SK-N-SH treated with all-trans-retinoic acid at 6 μM for 48 hours (cell line): ENCODE data around the gene NKD2.

Experiments used
- ZNF565 ChIP-seq: fragments of 450-650 bp; formaldehyde crosslinking; conservative IDR thresholded peaks from 2 replicates; pipeline ENCODE4 v1.5.0; 2020; ENCODE audit warnings: low read depth, mild to moderate bottlenecking, moderate library complexity
- TF ChIP-seq, protein P1 (sequence below): fragments of 250-450 bp; sonication (Bioruptor Pico); IDR thresholded peaks from 2 replicates; pipeline ENCODE4 v1.5.0; 2020; ENCODE audit warnings: mild to moderate bottlenecking, moderate library complexity

DNA sequence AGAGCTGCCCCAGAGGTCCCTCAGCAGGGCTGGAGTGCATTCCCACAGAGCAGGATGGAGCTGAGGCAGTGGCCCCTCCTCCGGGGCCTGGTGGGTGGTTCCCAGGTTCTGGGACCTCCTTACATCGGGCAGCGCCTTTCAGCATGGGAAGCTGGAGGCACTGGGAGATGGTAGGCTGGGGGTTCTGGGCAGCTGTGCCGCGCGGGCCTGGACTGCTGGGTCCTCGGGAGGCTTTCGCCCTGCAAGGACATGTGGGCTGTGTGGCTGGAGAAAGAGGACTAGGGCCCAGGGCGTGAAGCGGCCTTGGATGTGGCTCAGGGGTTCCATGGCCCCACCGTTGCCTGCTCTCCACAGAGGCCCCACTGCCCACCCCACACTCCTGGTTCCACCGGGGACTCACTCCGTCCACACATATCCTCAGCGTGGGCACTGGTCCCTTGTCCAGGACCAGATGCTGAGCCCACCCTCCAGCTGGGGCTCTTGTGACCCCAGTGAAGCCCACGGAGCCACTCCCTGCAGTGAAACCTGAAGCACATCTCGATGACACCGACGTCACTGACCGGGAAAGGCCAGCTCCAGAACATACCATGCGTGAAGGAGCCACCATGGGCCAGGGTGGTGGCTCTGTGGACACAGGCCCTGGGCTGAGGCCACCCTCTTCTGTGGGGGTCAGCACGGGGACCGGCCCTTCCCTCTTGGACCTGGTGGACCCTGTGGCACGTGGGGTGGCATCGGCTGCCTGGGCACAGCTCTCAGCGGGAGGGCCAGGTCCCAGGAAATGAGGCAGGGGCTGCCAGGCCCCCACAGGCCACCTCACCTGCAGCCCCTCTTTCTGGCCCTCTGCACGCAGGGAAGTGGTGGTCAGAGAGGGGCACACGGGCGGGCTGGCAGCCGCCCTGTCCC is 31.5 kb upstream of the NKD2 start:
- no peak for TF ChIP-seq ZNF565 (CRISPR knock-in tag)
- TF ChIP-seq, protein P1, sequence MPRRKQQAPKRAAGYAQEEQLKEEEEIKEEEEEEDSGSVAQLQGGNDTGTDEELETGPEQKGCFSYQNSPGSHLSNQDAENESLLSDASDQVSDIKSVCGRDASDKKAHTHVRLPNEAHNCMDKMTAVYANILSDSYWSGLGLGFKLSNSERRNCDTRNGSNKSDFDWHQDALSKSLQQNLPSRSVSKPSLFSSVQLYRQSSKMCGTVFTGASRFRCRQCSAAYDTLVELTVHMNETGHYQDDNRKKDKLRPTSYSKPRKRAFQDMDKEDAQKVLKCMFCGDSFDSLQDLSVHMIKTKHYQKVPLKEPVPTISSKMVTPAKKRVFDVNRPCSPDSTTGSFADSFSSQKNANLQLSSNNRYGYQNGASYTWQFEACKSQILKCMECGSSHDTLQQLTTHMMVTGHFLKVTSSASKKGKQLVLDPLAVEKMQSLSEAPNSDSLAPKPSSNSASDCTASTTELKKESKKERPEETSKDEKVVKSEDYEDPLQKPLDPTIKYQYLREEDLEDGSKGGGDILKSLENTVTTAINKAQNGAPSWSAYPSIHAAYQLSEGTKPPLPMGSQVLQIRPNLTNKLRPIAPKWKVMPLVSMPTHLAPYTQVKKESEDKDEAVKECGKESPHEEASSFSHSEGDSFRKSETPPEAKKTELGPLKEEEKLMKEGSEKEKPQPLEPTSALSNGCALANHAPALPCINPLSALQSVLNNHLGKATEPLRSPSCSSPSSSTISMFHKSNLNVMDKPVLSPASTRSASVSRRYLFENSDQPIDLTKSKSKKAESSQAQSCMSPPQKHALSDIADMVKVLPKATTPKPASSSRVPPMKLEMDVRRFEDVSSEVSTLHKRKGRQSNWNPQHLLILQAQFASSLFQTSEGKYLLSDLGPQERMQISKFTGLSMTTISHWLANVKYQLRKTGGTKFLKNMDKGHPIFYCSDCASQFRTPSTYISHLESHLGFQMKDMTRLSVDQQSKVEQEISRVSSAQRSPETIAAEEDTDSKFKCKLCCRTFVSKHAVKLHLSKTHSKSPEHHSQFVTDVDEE (CRISPR knock-in tag) = no peak
